ENCODE measurements around the gene ARHGAP22. TPM values are rescaled to one million over a fixed set of nuclear protein-coding genes. Genes with fewer than 3 reads are reported as not detected.

Gene ARHGAP22
- total RNA-seq, 1 experiment from 2014 or later = 9.9 TPM

GRCh38 chr10:48496831-48497779 lies 107.8 kb downstream of the ARHGAP22 start:
- intact Hi-C loops (cut with micrococcal nuclease) = no loop called here
- DNase-seq (ENCODE audit: low read depth, low spot score) = no peak

GRCh38 chr10:48496105-48496830 lies 108.6 kb downstream of the ARHGAP22 start:
- no peaks in the 10 kb centered on the region for H3K79me2 ChIP-seq (ENCODE audit: insufficient read depth, low read length)
- H4K20me1 ChIP-seq (ENCODE audit: insufficient read depth) = no peaks in the 10 kb centered on the region
- no peaks in the 10 kb centered on the region for H3K27me3 ChIP-seq (ENCODE audit: insufficient read depth, low read length)
- intact Hi-C loops (cut with micrococcal nuclease) = no loop called here
- ChIA-PET CTCF (interaction anchor here (1.0 kb wide), 1 partner anchor 119 kb away, joined by 3 read pairs; no protein-coding TSS in a partner anchor), RAD21 (ENCODE audit: low non-redundant PET in 1 of 2, low total read pairs in 2 of 2, uncharacterized antibody in 2 of 2, unreplicated experiment in 2 of 2) (no interaction called here), POLR2A (no interaction called here)
- H3K9me3 ChIP-seq (ENCODE audit: control insufficient read depth in 1 of 2, insufficient read depth in 1 of 2, low read depth in 1 of 2, low read length in 2 of 2) = no peaks in the 10 kb centered on the region
- no peak overlapping the region for H2AFZ ChIP-seq (ENCODE audit: low read depth, low read length, poor library complexity, severe bottlenecking)
- no peaks in the 10 kb centered on the region; a peak in 1 of 4 replicates for H3K36me3 ChIP-seq (ENCODE audit: control insufficient read depth in 1 of 2, insufficient read depth in 2 of 2, low read length in 2 of 2)
- no peak overlapping the region for H3K9ac ChIP-seq (ENCODE audit: low read length)
- H3K27ac ChIP-seq (ENCODE audit: low read depth, low read length) = no peak overlapping the region
- H3K4me2 ChIP-seq (ENCODE audit: low read length) = no peak overlapping the region
- no peaks in the 10 kb centered on the region for H3K9me2 ChIP-seq (ENCODE audit: insufficient read depth)
- peaks cover 3 to 10% of the 10 kb centered on the region in 2 experiments; a peak in 2 of 4 replicates for H3K4me1 ChIP-seq (ENCODE audit: control insufficient read depth in 1 of 2, insufficient read depth in 2 of 2, low read length in 2 of 2)
- ATAC-seq = no peak
- no peak for DNase-seq (ENCODE audit: low read depth, low spot score)
- H3K4me3 ChIP-seq (replicated peaks in 1 of 2; ENCODE audit: low read depth in 1 of 2, low read length in 2 of 2) = no peak overlapping the region
- BruUV-seq (replicated peaks) = no TSS peak
- TF ChIP-seq RAD21 (IDR thresholded peaks at IDR 0.05; ENCODE audit: low read depth) (no peak), POLR2AphosphoS5 (IDR thresholded peaks at IDR 0.05; ENCODE audit: low read depth, low read length) (no peak), YY1 (IDR thresholded peaks at IDR 0.05; ENCODE audit: extremely low read depth, insufficient replicate concordance, low read depth, low read length) (no peak), EGR1 (IDR thresholded peaks at IDR 0.05; ENCODE audit: low read depth) (no peak), EZH2phosphoT487 (IDR thresholded peaks at IDR 0.05; ENCODE audit: borderline replicate concordance) (no peak), JUND (IDR thresholded peaks at IDR 0.05) (no peak), CEBPB (IDR thresholded peaks at IDR 0.05; ENCODE audit: low read depth) (no peak), ZFX (IDR thresholded peaks at IDR 0.05) (no peak)
- TF ChIP-seq, protein P1, sequence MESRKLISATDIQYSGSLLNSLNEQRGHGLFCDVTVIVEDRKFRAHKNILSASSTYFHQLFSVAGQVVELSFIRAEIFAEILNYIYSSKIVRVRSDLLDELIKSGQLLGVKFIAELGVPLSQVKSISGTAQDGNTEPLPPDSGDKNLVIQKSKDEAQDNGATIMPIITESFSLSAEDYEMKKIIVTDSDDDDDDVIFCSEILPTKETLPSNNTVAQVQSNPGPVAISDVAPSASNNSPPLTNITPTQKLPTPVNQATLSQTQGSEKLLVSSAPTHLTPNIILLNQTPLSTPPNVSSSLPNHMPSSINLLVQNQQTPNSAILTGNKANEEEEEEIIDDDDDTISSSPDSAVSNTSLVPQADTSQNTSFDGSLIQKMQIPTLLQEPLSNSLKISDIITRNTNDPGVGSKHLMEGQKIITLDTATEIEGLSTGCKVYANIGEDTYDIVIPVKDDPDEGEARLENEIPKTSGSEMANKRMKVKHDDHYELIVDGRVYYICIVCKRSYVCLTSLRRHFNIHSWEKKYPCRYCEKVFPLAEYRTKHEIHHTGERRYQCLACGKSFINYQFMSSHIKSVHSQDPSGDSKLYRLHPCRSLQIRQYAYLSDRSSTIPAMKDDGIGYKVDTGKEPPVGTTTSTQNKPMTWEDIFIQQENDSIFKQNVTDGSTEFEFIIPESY (IDR thresholded peaks at IDR 0.05; ENCODE audit: extremely low read depth, insufficient replicate concordance, low read length) = no peak
- TF ChIP-seq, protein P2, sequence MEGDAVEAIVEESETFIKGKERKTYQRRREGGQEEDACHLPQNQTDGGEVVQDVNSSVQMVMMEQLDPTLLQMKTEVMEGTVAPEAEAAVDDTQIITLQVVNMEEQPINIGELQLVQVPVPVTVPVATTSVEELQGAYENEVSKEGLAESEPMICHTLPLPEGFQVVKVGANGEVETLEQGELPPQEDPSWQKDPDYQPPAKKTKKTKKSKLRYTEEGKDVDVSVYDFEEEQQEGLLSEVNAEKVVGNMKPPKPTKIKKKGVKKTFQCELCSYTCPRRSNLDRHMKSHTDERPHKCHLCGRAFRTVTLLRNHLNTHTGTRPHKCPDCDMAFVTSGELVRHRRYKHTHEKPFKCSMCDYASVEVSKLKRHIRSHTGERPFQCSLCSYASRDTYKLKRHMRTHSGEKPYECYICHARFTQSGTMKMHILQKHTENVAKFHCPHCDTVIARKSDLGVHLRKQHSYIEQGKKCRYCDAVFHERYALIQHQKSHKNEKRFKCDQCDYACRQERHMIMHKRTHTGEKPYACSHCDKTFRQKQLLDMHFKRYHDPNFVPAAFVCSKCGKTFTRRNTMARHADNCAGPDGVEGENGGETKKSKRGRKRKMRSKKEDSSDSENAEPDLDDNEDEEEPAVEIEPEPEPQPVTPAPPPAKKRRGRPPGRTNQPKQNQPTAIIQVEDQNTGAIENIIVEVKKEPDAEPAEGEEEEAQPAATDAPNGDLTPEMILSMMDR (IDR thresholded peaks at IDR 0.05 in 2 of 3, conservative IDR thresholded peaks at IDR 0.05 in 1 of 3; ENCODE audit: borderline replicate concordance in 1 of 3, insufficient read depth in 1 of 3, low read depth in 2 of 3, low read length in 2 of 3) = no peak
- TF ChIP-seq, protein P3, sequence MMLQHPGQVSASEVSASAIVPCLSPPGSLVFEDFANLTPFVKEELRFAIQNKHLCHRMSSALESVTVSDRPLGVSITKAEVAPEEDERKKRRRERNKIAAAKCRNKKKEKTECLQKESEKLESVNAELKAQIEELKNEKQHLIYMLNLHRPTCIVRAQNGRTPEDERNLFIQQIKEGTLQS (IDR thresholded peaks at IDR 0.05) = no peak

More at GRCh38 chr10:48496831-48497779, 107.8 kb downstream of the ARHGAP22 start:
- H3K9ac ChIP-seq (ENCODE audit: low read length) = no peak overlapping the region
- H3K27ac ChIP-seq (ENCODE audit: low read depth, low read length) = no peak overlapping the region
- no peaks in the 10 kb centered on the region for H4K20me1 ChIP-seq (ENCODE audit: insufficient read depth)
- no peaks in the 10 kb centered on the region; a peak in 1 of 4 replicates for H3K36me3 ChIP-seq (ENCODE audit: control insufficient read depth in 1 of 2, insufficient read depth in 2 of 2, low read length in 2 of 2)
- ChIA-PET POLR2A (no interaction called here), RAD21 (ENCODE audit: low non-redundant PET in 1 of 2, low total read pairs in 2 of 2, uncharacterized antibody in 2 of 2, unreplicated experiment in 2 of 2) (no interaction called here), CTCF (no interaction called here)
- H3K79me2 ChIP-seq (ENCODE audit: insufficient read depth, low read length) = no peaks in the 10 kb centered on the region
- H3K4me2 ChIP-seq (ENCODE audit: low read length) = no peak overlapping the region
- H3K4me1 ChIP-seq (ENCODE audit: control insufficient read depth in 1 of 2, insufficient read depth in 2 of 2, low read length in 2 of 2) = peaks cover 3 to 10% of the 10 kb centered on the region in 2 experiments; a peak in 2 of 4 replicates
- no peak overlapping the region for H2AFZ ChIP-seq (ENCODE audit: low read depth, low read length, poor library complexity, severe bottlenecking)
- no peaks in the 10 kb centered on the region for H3K9me2 ChIP-seq (ENCODE audit: insufficient read depth)
- no peaks in the 10 kb centered on the region for H3K27me3 ChIP-seq (ENCODE audit: insufficient read depth, low read length)
- H3K4me3 ChIP-seq (replicated peaks in 1 of 2; ENCODE audit: low read depth in 1 of 2, low read length in 2 of 2) = no peak overlapping the region
- ATAC-seq = peak; percentile 44; the same call in 1 of the 2 replicates
- TF ChIP-seq ZFX (IDR thresholded peaks at IDR 0.05) (no peak), MAX (IDR thresholded peaks at IDR 0.05) (no peak)
- H3K9me3 ChIP-seq (ENCODE audit: control insufficient read depth in 1 of 2, insufficient read depth in 1 of 2, low read depth in 1 of 2, low read length in 2 of 2) = no peaks in the 10 kb centered on the region
- BruUV-seq (replicated peaks) = no TSS peak

All from HCT116 (cell line).